Immature natural killer cell (primary cell): ENCODE results near the gene CPSF3. TPM values are rescaled to one million over a fixed set of nuclear protein-coding genes. Genes with fewer than 3 reads are reported as not detected.

ENCODE experiments used
- DNase-seq, 3 donors: peaks; one replicate each; pipeline ENCODE4 v3.0.0; 2022; ENCODE audit warnings: mixed read lengths in 1 of 3
- H3K27ac Mint-ChIP-seq, 6 donors: one replicate each; pipeline ENCODE4 v1.8.0; 2020; ENCODE audit warnings: mixed read lengths in 6 of 6, mild to moderate bottlenecking in 5 of 6, inconsistent platforms in 4 of 6, moderate library complexity in 3 of 6
- H3K27me3 Mint-ChIP-seq, 3 donors: one replicate each; pipeline ENCODE4 v1.8.0; 2020 to 2021; ENCODE audit warnings: low read depth in 3 of 3, mild to moderate bottlenecking in 3 of 3, mixed read lengths in 3 of 3, moderate library complexity in 3 of 3, inconsistent platforms in 1 of 3
- H3K36me3 Mint-ChIP-seq, 3 donors: one replicate each; pipeline ENCODE4 v1.8.0; 2020; ENCODE audit warnings: mixed read lengths in 3 of 3, inconsistent platforms in 2 of 3, mild to moderate bottlenecking in 2 of 3
- H3K4me1 Mint-ChIP-seq, 2 donors: one replicate each; pipeline ENCODE4 v1.8.0; 2020; ENCODE audit warnings: inconsistent platforms in 2 of 2, mild to moderate bottlenecking in 2 of 2, mixed read lengths in 2 of 2, moderate library complexity in 1 of 2
- H3K4me3 Mint-ChIP-seq, 5 donors: one replicate each; pipeline ENCODE4 v1.8.0; 2020; ENCODE audit warnings: mild to moderate bottlenecking in 5 of 5, mixed read lengths in 5 of 5, inconsistent platforms in 3 of 5, moderate library complexity in 3 of 5
- H3K9me3 Mint-ChIP-seq, 6 donors: one replicate each; pipeline ENCODE4 v1.8.0; 2020; ENCODE audit warnings: mild to moderate bottlenecking in 6 of 6, mixed read lengths in 6 of 6, inconsistent platforms in 4 of 6, moderate library complexity in 3 of 6
- polyA plus RNA-seq, 3 donors: library from polyadenylated mRNA; unstranded; fragments of 300-500 nt; fragmentation: Illumina TruSeq; gene quantifications; one replicate each; pipeline ENCODE4 v1.2.3, GENCODE V29; 2021

CPSF3 gene
- polyA plus RNA-seq, 3 donors from 2014 or later: 22.1 to 48.0 (median 35.2) TPM

DNA sequence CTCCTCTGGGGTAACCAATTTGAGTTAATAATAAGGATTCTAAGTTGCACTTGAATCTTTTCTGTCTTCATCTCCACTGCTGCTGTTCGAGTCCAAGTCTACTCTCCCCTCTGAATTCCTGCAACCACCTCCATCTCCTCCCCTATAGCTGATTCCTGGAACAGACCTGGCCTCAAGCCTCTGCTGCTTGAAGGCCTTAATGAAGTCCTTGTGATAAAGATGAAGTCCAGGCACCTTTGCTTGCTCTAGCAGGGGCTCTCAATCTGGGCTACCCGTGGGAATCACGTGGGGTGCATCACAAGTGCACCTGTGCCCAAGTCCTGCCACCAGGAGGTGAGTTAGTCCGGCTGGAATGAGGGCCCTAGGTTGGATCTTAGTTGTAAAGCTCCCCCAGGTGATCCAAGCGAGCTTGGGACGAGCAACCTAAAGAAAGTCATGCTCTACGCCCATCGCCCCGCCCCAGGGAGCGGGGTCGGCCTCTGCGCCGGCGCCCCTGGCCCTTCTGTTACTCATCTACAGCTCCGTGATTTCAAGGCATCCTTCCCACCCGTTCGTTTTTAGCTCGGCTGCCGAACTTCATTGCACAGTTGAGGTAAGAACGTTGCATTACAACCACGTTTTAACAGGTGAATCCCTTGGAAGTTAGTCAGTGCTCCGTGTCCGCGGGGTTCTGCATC is 50.0 kb downstream of the CPSF3 start:
- no peaks in the 10 kb centered on the region for H3K9me3 Mint-ChIP-seq
- no peak for DNase-seq
- H3K4me3 Mint-ChIP-seq: peak overlapping the region; percentile 79 to 88 (median 87)
- H3K27ac Mint-ChIP-seq: peak overlapping the region; percentile 58 to 95 (median 89)
- H3K36me3 Mint-ChIP-seq: peaks cover 0 to 16% (median 5%) of the 10 kb centered on the region in 3 donors
- peaks cover 0 to 12% (median 0%) of the 10 kb centered on the region in 3 donors for H3K27me3 Mint-ChIP-seq
- H3K4me1 Mint-ChIP-seq: peaks cover 38 to 41% of the 10 kb centered on the region in 2 donors

DNA sequence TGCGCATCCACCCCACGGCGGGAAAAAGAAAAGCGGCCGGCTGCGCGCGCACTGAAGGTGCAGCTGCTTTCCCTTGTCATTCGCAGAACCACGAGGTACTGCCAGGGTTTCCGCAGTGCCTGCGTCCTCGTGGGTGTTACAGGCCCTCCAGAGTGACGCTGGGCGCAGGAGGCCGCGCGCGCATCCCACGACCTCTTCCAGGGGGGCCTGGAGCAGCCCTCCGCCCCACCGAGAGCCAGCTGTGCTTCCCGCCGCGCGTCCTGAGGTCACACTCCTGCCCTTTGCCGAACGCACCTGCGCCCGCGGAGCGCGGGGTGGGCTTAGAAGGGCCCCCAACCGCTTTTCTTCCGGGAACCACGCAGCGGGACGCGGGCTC is 50.5 kb downstream of the CPSF3 start:
- Mint-ChIP-seq H3K9me3 (no peaks in the 10 kb centered on the region), H3K4me1 (peaks cover 43 to 45% of the 10 kb centered on the region in 2 donors), H3K27ac (peak overlapping the region; percentile 76 to 95 (median 90)), H3K4me3 (peak overlapping the region; percentile 79 to 88 (median 87)), H3K36me3 (peaks cover 0 to 16% (median 5%) of the 10 kb centered on the region in 3 donors), H3K27me3 (peaks cover 0 to 12% (median 0%) of the 10 kb centered on the region in 3 donors)
- peak; percentile 60 to 79 (median 71) for DNase-seq

DNA sequence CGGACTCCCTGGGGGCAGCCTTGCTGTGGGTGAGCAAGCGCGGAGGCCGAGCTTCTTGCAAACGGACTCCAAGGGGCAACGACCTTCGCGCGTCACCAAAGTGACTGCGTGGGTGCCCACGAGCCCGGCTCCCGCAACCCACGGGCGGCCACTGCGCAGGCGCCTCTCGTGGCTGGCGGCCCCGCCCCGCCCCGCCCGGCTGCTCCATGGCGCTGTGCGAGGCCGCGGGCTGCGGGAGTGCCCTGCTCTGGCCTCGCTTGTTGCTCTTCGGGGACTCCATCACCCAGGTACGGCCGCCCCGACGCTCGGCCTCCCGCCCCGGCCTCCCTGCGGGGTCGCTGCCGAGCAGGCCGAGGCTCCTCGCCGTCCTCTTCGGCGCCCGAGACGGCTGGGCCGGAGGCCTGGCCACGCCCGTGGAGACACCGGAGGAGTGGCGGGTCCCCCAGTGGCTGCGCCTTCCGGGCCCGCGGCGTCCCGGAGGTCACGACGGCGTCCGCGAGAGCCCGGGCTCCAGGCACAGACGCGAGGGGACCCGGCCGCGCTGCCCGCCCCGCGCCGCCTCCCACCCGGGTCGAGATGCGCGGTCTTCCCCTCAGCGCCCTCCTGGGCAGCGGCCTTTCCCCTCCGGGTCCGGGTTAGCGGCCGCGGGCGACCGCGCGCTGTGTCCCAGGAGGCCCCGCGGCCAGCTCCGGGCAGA is 51.1 kb downstream of the CPSF3 start, which contains the start of gene IAH1:
Gene IAH1, plus strand, starts transcription at position 191 of the 697 bp plus-strand sequence. Its CDS starts 16 bp downstream, at position 207.
- peak; percentile 75 to 83 (median 78) for DNase-seq
- peak within 1 kb of the TSS; percentile 82 to 88 (median 87) for H3K4me3 Mint-ChIP-seq
- H3K9me3 Mint-ChIP-seq: no peaks in the 10 kb centered on the region
- H3K36me3 Mint-ChIP-seq: peaks cover 0 to 16% (median 10%) of the 10 kb centered on the region in 3 donors
- peak within 1 kb of the TSS; percentile 76 to 95 (median 90) for H3K27ac Mint-ChIP-seq
- peaks cover 43 to 50% of the 10 kb centered on the region in 2 donors for H3K4me1 Mint-ChIP-seq
- H3K27me3 Mint-ChIP-seq: peaks cover 0 to 12% (median 0%) of the 10 kb centered on the region in 3 donors

DNA sequence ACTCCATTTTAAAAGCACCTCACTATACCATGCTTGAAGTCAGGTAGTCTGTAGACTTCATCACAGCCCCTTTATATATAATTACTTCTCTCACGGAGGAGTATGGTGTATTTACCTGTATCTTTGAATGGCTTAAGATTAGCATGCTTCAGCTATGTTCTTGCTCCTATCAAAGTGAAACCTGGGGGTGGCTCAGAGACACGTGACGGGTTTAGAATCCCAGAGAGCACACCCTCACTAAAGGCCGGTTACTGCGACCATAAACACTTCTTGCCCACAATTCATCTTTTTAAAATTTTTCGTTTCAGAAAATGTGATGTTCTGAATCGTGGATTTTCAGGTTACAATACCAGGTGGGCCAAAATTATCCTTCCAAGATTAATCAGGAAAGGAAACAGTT is 54.5 kb downstream of the CPSF3 start:
- Mint-ChIP-seq H3K27ac (peak overlapping the region in 1 of 6 donors; percentile 45), H3K4me1 (peaks cover 43 to 62% of the 10 kb centered on the region in 2 donors)

DNA sequence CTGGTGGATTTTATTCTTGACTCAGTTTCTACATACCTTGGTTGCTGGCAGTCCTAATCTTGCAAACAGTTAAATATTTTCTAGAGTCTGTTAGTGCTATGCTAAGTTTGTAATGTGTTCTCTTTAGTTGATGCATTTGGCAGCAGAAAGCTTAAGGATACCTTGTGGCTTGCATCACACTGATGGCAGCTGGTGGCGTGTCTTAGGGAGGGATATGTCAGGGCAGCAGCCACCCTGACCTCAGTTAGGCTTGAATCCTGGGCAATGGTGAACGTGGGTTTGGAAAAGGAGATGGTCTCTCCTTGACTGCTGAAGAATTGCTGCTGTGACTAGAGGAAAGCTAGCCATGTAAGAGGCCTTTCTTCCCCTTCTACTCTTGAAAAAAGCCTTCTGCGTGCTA is 55.1 kb downstream of the CPSF3 start:
- Mint-ChIP-seq H3K9me3 (no peaks in the 10 kb centered on the region), H3K4me1 (peaks cover 37 to 55% of the 10 kb centered on the region in 2 donors), H3K27ac (peak overlapping the region in 4 of 6 donors; percentile 1 to 61 (median 28)), H3K36me3 (peaks cover 0 to 15% (median 5%) of the 10 kb centered on the region in 3 donors), H3K27me3 (peaks cover 0 to 12% (median 0%) of the 10 kb centered on the region in 3 donors), H3K4me3 (no peak overlapping the region)
- DNase-seq: no peak

More for the DNA sequence above, 54.5 kb downstream of the CPSF3 start:
- H3K36me3 Mint-ChIP-seq: peaks cover 0 to 18% (median 5%) of the 10 kb centered on the region in 3 donors
- no peak for DNase-seq
- no peaks in the 10 kb centered on the region for H3K9me3 Mint-ChIP-seq
- peaks cover 0 to 12% (median 0%) of the 10 kb centered on the region in 3 donors for H3K27me3 Mint-ChIP-seq
- H3K4me3 Mint-ChIP-seq: no peak overlapping the region

DNA sequence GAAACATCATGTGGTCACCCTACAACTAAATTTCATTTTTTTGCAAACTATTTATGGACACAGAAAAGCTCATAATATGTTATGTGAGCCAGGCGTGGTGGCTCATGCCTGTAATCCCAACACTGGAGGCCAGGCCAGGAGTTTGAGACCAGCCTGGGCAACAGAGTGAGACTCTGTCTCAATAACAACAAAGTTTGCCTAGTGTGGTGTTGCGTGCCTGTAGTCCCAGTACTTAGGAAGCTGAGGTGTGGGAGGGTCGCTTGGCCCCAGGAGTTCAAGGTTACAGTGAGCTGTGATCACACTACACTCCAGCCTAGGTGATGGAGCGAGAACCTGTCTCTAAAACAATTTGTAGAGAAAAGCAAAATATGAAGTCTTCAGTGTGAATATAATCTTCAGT is 56.7 kb downstream of the CPSF3 start:
- Mint-ChIP-seq H3K4me1 (peaks cover 32 to 48% of the 10 kb centered on the region in 2 donors), H3K36me3 (peaks cover 0 to 30% (median 5%) of the 10 kb centered on the region in 3 donors), H3K9me3 (no peaks in the 10 kb centered on the region), H3K27me3 (peaks cover 0 to 6% (median 0%) of the 10 kb centered on the region in 3 donors), H3K4me3 (no peak overlapping the region), H3K27ac (peak overlapping the region in 3 of 6 donors; percentile 31 to 78 (median 57))
- no peak for DNase-seq

DNA sequence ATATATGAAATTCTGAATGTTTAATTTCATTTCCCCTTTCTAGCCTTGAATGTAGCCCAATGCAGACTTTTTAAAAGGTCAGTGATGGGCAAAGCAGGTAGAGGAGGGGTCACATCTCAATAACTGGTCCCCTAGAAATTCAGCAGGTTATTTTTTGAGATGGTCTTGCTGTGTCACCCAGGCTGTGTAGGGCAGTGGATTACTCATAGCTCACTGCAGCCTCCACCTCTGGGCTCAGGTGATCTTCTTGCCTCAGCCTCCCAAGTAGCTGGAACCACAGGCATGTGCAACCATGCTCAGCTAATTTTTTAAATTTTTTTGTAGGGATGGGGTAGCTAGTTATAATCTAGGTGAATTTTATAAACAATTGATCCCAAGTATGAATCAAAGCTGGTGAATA is 59.7 kb downstream of the CPSF3 start:
- Mint-ChIP-seq H3K27ac (no peak overlapping the region), H3K27me3 (peaks cover 0 to 2% (median 0%) of the 10 kb centered on the region in 3 donors), H3K9me3 (no peaks in the 10 kb centered on the region), H3K4me3 (no peak overlapping the region), H3K36me3 (peaks cover 8 to 47% (median 10%) of the 10 kb centered on the region in 3 donors), H3K4me1 (peaks cover 11 to 24% of the 10 kb centered on the region in 2 donors)
- no peak for DNase-seq

DNA sequence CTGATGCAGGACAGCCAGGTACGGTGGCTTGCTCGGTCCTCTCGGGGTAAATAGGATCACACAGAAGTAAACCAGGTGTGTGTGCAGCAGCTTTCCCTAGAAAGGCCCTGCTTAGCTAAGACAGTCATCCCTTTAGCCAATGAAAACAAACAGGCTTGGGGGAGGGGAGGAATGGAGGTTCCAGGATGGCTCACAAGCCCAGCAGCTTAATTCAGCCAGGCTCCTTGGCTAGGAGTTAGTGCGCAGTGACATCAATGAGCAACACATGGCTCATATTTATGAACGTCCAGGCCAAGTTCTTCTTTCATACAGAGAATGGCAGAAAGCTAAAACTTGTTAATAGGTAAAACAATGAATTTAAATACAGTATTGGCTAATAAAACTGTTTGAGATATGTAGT is 61.1 kb downstream of the CPSF3 start:
- Mint-ChIP-seq H3K9me3 (no peaks in the 10 kb centered on the region), H3K27ac (no peak overlapping the region), H3K36me3 (peaks cover 5 to 59% (median 18%) of the 10 kb centered on the region in 3 donors), H3K27me3 (peaks cover 0 to 2% (median 0%) of the 10 kb centered on the region in 3 donors), H3K4me1 (peaks cover 2 to 14% of the 10 kb centered on the region in 2 donors), H3K4me3 (no peak overlapping the region)
- no peak for DNase-seq

DNA sequence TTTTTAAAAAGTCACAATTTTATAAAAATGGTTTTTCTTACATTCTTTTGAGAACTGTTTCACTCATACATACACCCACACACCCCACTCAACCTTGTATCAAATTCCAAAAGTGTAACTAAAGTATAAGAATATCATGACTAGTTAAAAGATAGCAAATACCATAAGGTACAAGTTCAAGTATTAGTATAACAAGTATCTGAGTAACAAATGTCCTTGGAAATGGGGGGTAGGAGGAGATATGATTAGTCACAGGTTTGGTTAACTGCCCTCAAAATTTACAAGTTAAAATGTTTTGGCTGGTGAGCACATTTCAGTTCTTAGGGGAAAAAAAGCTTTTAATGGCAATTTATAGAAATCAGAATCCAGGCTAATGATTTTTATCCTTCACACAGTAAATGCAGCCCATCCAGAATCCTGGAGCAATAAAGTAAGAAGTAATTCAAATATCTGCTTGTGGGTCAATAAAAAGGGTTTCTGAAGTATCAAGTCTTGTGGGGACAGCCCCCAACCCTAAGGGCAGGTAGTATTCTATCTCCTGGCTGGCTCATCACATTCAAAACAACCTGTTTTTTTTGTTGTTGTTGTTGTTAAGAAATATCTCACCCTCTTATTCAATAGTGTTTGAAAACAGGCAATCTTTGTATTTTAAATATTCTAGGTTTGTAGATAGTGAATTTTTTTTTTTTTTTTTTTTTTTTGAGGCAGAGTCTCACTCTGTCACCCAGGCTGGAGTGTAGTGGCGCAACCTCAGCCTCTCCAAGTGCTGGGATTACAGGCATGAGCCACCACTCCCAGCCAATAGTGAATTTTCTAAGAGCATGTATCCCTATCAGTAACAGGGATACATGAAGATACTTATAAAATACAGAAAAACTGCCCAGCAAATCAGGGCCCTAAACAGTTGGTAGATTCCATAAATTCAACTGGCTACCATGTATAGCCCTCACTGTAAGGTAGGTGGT is 65.4 kb downstream of the CPSF3 start:
- peak overlapping the region in 4 of 6 donors; percentile 7 to 40 (median 25) for H3K27ac Mint-ChIP-seq
- H3K36me3 Mint-ChIP-seq: peaks cover 5 to 61% (median 23%) of the 10 kb centered on the region in 3 donors
- H3K27me3 Mint-ChIP-seq: peaks cover 0 to 2% (median 0%) of the 10 kb centered on the region in 3 donors
- H3K4me3 Mint-ChIP-seq: no peak overlapping the region
- H3K4me1 Mint-ChIP-seq: no peaks in the 10 kb centered on the region
- H3K9me3 Mint-ChIP-seq: no peaks in the 10 kb centered on the region
- DNase-seq: no peak

DNA sequence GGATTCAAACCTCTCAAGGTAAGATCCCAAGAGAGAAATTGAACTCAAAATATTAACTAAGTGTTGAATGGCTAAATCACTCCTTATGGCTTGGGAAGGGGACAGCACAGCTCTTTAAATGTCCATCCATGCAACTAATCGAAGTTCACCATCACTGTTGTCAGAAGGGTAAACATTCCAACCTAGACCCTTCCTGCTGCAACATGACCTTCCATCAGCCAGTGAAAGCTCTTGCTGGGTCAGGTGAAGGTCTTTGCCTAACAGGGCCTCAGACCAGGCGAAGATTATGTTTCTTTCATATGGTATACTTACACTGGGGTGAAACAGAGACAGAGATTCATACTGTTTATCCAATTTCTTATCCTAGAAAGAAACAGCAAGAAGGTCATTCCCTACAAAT is 67.3 kb downstream of the CPSF3 start:
- no peaks in the 10 kb centered on the region for H3K9me3 Mint-ChIP-seq
- peaks cover 10 to 49% (median 28%) of the 10 kb centered on the region in 3 donors for H3K36me3 Mint-ChIP-seq
- peaks cover 0 to 2% (median 0%) of the 10 kb centered on the region in 3 donors for H3K27me3 Mint-ChIP-seq
- H3K27ac Mint-ChIP-seq: peak overlapping the region in 4 of 6 donors; percentile 5 to 73 (median 32)
- no peak overlapping the region for H3K4me3 Mint-ChIP-seq
- no peaks in the 10 kb centered on the region for H3K4me1 Mint-ChIP-seq
- DNase-seq: no peak

DNA sequence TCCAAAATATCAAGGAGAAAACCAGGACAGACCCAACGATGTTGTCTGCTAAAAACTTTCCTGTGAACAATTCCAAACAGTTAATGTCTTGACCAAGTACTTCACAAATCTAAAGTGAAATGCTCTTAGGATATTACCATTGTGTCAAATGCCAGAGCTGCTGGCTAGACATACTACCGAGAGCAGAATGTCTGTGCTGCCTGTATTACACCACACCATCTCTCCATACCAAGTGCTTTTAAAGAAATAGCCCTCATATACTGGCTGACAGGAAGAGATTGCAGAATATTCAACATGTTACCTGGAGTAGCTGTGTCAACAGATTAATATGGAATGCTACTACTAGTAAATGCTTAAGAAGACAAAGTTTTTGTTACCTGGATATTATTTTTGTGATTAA is 69.5 kb downstream of the CPSF3 start:
- no peak for DNase-seq
- Mint-ChIP-seq H3K27me3 (peaks cover 0 to 3% (median 0%) of the 10 kb centered on the region in 3 donors), H3K4me3 (no peak overlapping the region), H3K36me3 (peaks cover 14 to 43% (median 26%) of the 10 kb centered on the region in 3 donors), H3K4me1 (no peaks in the 10 kb centered on the region), H3K27ac (peak overlapping the region in 3 of 6 donors; percentile 42 to 58 (median 54)), H3K9me3 (no peaks in the 10 kb centered on the region)

DNA sequence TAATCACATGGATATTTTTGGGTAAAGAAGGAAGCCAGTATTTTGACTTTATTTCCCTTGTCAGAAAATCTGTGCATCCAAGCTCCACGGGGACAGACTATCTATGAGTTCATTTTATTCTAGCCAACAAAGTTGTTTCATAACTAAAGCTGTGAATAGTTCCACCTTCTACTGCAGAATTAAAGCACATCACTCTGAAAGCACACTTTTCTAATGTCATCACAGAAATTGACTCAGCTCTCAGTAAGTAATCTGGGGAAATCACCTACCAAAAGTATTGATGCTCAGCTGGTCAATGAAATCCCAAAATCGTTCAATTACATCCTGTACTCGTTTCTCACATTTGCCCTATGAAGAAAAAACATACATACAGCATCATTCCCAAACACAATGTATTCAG is 70.0 kb downstream of the CPSF3 start:
- H3K4me3 Mint-ChIP-seq: no peak overlapping the region
- peak overlapping the region in 3 of 6 donors; percentile 34 to 58 (median 54) for H3K27ac Mint-ChIP-seq

DNA sequence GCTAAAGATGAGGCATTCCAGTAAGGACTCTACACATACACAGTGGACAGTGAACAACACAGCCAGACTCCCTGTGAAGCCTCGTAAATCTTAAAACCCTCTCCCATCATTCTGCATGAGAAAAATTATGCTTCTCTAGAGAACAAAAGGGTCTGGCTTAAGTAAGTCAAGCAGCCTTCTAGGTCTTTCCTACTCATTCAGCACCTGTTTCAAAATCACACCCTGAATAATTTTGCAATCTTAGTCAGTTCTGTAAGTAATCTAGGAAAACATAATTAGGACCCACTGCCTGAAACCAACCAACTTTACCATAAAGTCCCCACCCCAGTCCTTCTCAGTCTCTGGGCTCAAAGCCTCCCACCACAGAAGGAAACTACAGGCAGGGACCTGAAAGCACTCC is 70.6 kb downstream of the CPSF3 start:
- H3K9me3 Mint-ChIP-seq: no peaks in the 10 kb centered on the region
- no peak for DNase-seq
- H3K4me3 Mint-ChIP-seq: no peak overlapping the region
- H3K4me1 Mint-ChIP-seq: no peaks in the 10 kb centered on the region
- H3K27me3 Mint-ChIP-seq: peaks cover 0 to 3% (median 0%) of the 10 kb centered on the region in 3 donors
- H3K27ac Mint-ChIP-seq: peak overlapping the region; percentile 9 to 69 (median 34)
- H3K36me3 Mint-ChIP-seq: peaks cover 9 to 34% (median 16%) of the 10 kb centered on the region in 3 donors

More for the DNA sequence above, 70.0 kb downstream of the CPSF3 start:
- peaks cover 12 to 40% (median 22%) of the 10 kb centered on the region in 3 donors for H3K36me3 Mint-ChIP-seq
- H3K4me1 Mint-ChIP-seq: no peaks in the 10 kb centered on the region
- peaks cover 0 to 3% (median 0%) of the 10 kb centered on the region in 3 donors for H3K27me3 Mint-ChIP-seq
- no peak for DNase-seq
- no peaks in the 10 kb centered on the region for H3K9me3 Mint-ChIP-seq
